GM23338 (cell line): ENCODE results near the gene CCDC57. TPM values are rescaled to one million over a fixed set of nuclear protein-coding genes. Genes with fewer than 3 reads are reported as not detected.

Experiments
- ATAC-seq: fragments of 200-7000 bp; cut with Tn5 transposase; 3 replicates; pipeline ENCODE4 v1.9.1; 2020
- DNase-seq: peaks from one replicate; pipeline ENCODE4 v3.0.0-alpha.2; 2015; ENCODE audit warnings: low spot score
- H2AFZ ChIP-seq: fragments of 200-600 bp; sonication (generic); 2 replicates; pipeline ENCODE4 v1.8.0; 2016; ENCODE audit warnings: antibody characterized with exemption, mild to moderate bottlenecking, moderate library complexity
- H3F3A ChIP-seq: fragments of 200-600 bp; sonication (generic); replicated peaks from 2 replicates; pipeline ENCODE4 v1.8.0; 2017; ENCODE audit warnings: antibody characterized with exemption, mixed run types, low read depth
- H3K27ac ChIP-seq: fragments of 200-600 bp; sonication (generic); 2 replicates; pipeline ENCODE4 v1.6.1; 2016; ENCODE audit warnings: low read depth
- H3K27me3 ChIP-seq: fragments of 200-600 bp; sonication (generic); 2 replicates; pipeline ENCODE4 v1.8.0; 2016; ENCODE audit warnings: mild to moderate bottlenecking, mixed run types, moderate library complexity; ENCODE audit not compliant: insufficient read depth
- H3K36me3 ChIP-seq: fragments of 200-600 bp; sonication (generic); 2 replicates; pipeline ENCODE4 v1.8.0; 2016; ENCODE audit warnings: mild to moderate bottlenecking; ENCODE audit not compliant: insufficient read depth
- H3K4me1 ChIP-seq: fragments of 200-600 bp; sonication (generic); 2 replicates; pipeline ENCODE4 v1.8.0; 2016; ENCODE audit warnings: mild to moderate bottlenecking, moderate library complexity; ENCODE audit not compliant: insufficient read depth
- H3K4me2 ChIP-seq: fragments of 200-600 bp; sonication (generic); 2 replicates; pipeline ENCODE4 v1.7.1; 2017; ENCODE audit warnings: mixed run types
- H3K4me3 ChIP-seq: fragments of 200-600 bp; sonication (generic); 2 replicates; pipeline ENCODE4 v1.6.1; 2016; ENCODE audit warnings: mixed run types
- H3K79me2 ChIP-seq: fragments of 200-600 bp; sonication (generic); replicated peaks from 2 replicates; pipeline ENCODE4 v1.8.0; 2017; ENCODE audit warnings: mild to moderate bottlenecking; ENCODE audit not compliant: insufficient read depth
- H3K9me2 ChIP-seq: fragments of 200-600 bp; sonication (generic); 2 replicates; pipeline ENCODE4 v1.8.0; 2017; ENCODE audit not compliant: insufficient read depth
- H4K20me1 ChIP-seq: fragments of 200-600 bp; sonication (generic); replicated peaks from 2 replicates; pipeline ENCODE4 v1.8.0; 2017; ENCODE audit warnings: mild to moderate bottlenecking; ENCODE audit not compliant: insufficient read depth
- H3K27ac Mint-ChIP-seq: 2 replicates; pipeline ENCODE4 v1.8.0; 2020; ENCODE audit warnings: inconsistent platforms, mild to moderate bottlenecking, moderate library complexity, mixed read lengths
- H3K27me3 Mint-ChIP-seq: 3 replicates; pipeline ENCODE4 v1.8.0; 2022; ENCODE audit warnings: low read depth, mild to moderate bottlenecking, moderate library complexity, mixed read lengths, inconsistent platforms; ENCODE audit not compliant: insufficient read depth, poor library complexity
- H3K36me3 Mint-ChIP-seq: 3 replicates; pipeline ENCODE4 v1.8.0; 2021; ENCODE audit warnings: low read depth, mild to moderate bottlenecking, inconsistent platforms, moderate library complexity, mixed read lengths
- H3K4me1 Mint-ChIP-seq: 3 replicates; pipeline ENCODE4 v1.8.0; 2020; ENCODE audit warnings: mild to moderate bottlenecking, inconsistent platforms, mixed read lengths
- H3K4me3 Mint-ChIP-seq: 3 replicates; pipeline ENCODE4 v1.8.0; 2021; ENCODE audit warnings: moderate library complexity, mild to moderate bottlenecking, inconsistent platforms, mixed read lengths
- H3K9me3 Mint-ChIP-seq: 3 replicates; pipeline ENCODE4 v1.8.0; 2020; ENCODE audit warnings: moderate library complexity, mild to moderate bottlenecking, inconsistent platforms, mixed read lengths
- CREB1 ChIP-seq: fragments of 250-450 bp; sonication (Bioruptor Pico); IDR thresholded peaks from 2 replicates; pipeline ENCODE4 v1.5.0; 2020; ENCODE audit warnings: low read depth, mild to moderate bottlenecking, moderate library complexity
- CTCF ChIP-seq, 2 experiments: fragments of 200-600 bp in 1 of 2; sonication (generic) in 1 of 2; conservative IDR thresholded peaks; 2 replicates each; pipeline versions ENCODE4 v1.5.1 to v1.6.1; 2016 to 2017; ENCODE audit warnings: antibody characterized with exemption in 2 of 2, low read depth in 2 of 2, mild to moderate bottlenecking in 2 of 2, moderate library complexity in 1 of 2
- EZH2 ChIP-seq: fragments of 200-600 bp; sonication (generic); IDR thresholded peaks from one replicate; pipeline ENCODE4 v1.8.0; 2017; ENCODE audit warnings: antibody characterized with exemption, mild to moderate bottlenecking, low read depth; ENCODE audit not compliant: unreplicated experiment
- EZH2phosphoT487 ChIP-seq: fragments of 200-600 bp; sonication (generic); IDR thresholded peaks from one replicate; pipeline ENCODE4 v1.8.1; 2018; ENCODE audit warnings: antibody characterized with exemption; ENCODE audit not compliant: unreplicated experiment
- JUNB ChIP-seq: IDR thresholded peaks from one replicate; pipeline ENCODE4 v1.6.1; 2016; ENCODE audit warnings: antibody characterized with exemption; ENCODE audit not compliant: unreplicated experiment
- NANOG ChIP-seq: IDR thresholded peaks from 2 replicates; pipeline ENCODE4 v1.6.1; 2016; ENCODE audit warnings: antibody characterized with exemption, borderline replicate concordance
- POLR2AphosphoS5 ChIP-seq: IDR thresholded peaks from 2 replicates; pipeline ENCODE4 v1.6.1; 2016; ENCODE audit warnings: antibody characterized with exemption, low read depth
- STAT1 ChIP-seq: IDR thresholded peaks from one replicate; pipeline ENCODE4 v1.6.1; 2016; ENCODE audit warnings: antibody characterized with exemption; ENCODE audit not compliant: unreplicated experiment
- ZNF114 ChIP-seq: fragments of 250-450 bp; sonication (Bioruptor Pico); IDR thresholded peaks from 2 replicates; pipeline ENCODE4 v1.5.0; 2020; ENCODE audit warnings: mild to moderate bottlenecking, moderate library complexity
- ZNF331 ChIP-seq: fragments of 250-450 bp; sonication (Bioruptor Pico); IDR thresholded peaks from 2 replicates; pipeline ENCODE4 v1.5.0; 2020; ENCODE audit warnings: low read depth, mild to moderate bottlenecking, moderate library complexity
- ZNF462 ChIP-seq: fragments of 250-450 bp; sonication (Bioruptor Pico); IDR thresholded peaks from 2 replicates; pipeline ENCODE4 v1.5.0; 2020; ENCODE audit warnings: mild to moderate bottlenecking, moderate library complexity
- polyA plus RNA-seq: library from polyadenylated mRNA; unstranded; fragments of >200 nt; fragmentation: Nextera tagmentation; extraction: Ambion mirVana; gene quantifications from 2 replicates; pipeline ENCODE4 v1.2.1, GENCODE V29; 2016
- total RNA-seq: library from RNA; depleted of rRNA; stranded (reverse); fragments of >200 nt; shearing (Covaris generic); gene quantifications from 2 replicates; pipeline ENCODE4 v1.2.3, GENCODE V29; 2014
- TF ChIP-seq, protein P1 (sequence below): IDR thresholded peaks from 2 replicates; pipeline ENCODE4 v1.6.1; 2016; ENCODE audit warnings: antibody characterized with exemption
- TF ChIP-seq, protein P2 (sequence below): IDR thresholded peaks from one replicate; pipeline ENCODE4 v1.6.1; 2018; ENCODE audit warnings: antibody characterized with exemption; ENCODE audit not compliant: unreplicated experiment

CCDC57 gene
- total and polyA plus RNA-seq, 2 experiments from 2014 or later: 7.0 to 16.3 TPM

- Mint-ChIP-seq H3K9me3 (no peaks in the 10 kb centered on the region), H3K27ac (no peak overlapping the region), H3K36me3 (peaks cover 3% of the 10 kb centered on the region; the same call in 1 of the 3 replicates), H3K27me3 (peaks cover 5% of the 10 kb centered on the region), H3K4me1 (peaks cover 4% of the 10 kb centered on the region; the same call in 1 of the 3 replicates), H3K4me3 (no peak overlapping the region)
- H3K4me1 ChIP-seq: no peaks in the 10 kb centered on the region
- H4K20me1 ChIP-seq: no peaks in the 10 kb centered on the region; the same call in 1 of the 2 replicates
- no peak overlapping the region for H3K4me2 ChIP-seq
- no peaks in the 10 kb centered on the region for H3K36me3 ChIP-seq
- no peaks in the 10 kb centered on the region for H3K9me2 ChIP-seq
- no peak overlapping the region for H3K4me3 ChIP-seq
- ATAC-seq (no peak), DNase-seq (no peak)
- no peak overlapping the region for H3K27ac ChIP-seq
- H2AFZ ChIP-seq: no peak overlapping the region
- no peak for TF ChIP-seq EZH2
- TF ChIP-seq, protein P1, sequence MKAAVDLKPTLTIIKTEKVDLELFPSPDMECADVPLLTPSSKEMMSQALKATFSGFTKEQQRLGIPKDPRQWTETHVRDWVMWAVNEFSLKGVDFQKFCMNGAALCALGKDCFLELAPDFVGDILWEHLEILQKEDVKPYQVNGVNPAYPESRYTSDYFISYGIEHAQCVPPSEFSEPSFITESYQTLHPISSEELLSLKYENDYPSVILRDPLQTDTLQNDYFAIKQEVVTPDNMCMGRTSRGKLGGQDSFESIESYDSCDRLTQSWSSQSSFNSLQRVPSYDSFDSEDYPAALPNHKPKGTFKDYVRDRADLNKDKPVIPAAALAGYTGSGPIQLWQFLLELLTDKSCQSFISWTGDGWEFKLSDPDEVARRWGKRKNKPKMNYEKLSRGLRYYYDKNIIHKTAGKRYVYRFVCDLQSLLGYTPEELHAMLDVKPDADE: no peak
- TF ChIP-seq STAT1: no peak
- TF ChIP-seq POLR2AphosphoS5: no peak
- TF ChIP-seq ZNF114: no peak
- no peak for TF ChIP-seq EZH2phosphoT487
- no peak for TF ChIP-seq JUNB
- TF ChIP-seq CREB1 (CRISPR knock-in tag): no peak
- no peak for TF ChIP-seq ZNF462
- TF ChIP-seq CTCF (conservative IDR thresholded peaks at IDR 0.05; ENCODE audit: low read depth in 2 of 2): no peak
- no peak for TF ChIP-seq ZNF331 (CRISPR knock-in tag)
- TF ChIP-seq NANOG: no peak
- TF ChIP-seq, protein P2, sequence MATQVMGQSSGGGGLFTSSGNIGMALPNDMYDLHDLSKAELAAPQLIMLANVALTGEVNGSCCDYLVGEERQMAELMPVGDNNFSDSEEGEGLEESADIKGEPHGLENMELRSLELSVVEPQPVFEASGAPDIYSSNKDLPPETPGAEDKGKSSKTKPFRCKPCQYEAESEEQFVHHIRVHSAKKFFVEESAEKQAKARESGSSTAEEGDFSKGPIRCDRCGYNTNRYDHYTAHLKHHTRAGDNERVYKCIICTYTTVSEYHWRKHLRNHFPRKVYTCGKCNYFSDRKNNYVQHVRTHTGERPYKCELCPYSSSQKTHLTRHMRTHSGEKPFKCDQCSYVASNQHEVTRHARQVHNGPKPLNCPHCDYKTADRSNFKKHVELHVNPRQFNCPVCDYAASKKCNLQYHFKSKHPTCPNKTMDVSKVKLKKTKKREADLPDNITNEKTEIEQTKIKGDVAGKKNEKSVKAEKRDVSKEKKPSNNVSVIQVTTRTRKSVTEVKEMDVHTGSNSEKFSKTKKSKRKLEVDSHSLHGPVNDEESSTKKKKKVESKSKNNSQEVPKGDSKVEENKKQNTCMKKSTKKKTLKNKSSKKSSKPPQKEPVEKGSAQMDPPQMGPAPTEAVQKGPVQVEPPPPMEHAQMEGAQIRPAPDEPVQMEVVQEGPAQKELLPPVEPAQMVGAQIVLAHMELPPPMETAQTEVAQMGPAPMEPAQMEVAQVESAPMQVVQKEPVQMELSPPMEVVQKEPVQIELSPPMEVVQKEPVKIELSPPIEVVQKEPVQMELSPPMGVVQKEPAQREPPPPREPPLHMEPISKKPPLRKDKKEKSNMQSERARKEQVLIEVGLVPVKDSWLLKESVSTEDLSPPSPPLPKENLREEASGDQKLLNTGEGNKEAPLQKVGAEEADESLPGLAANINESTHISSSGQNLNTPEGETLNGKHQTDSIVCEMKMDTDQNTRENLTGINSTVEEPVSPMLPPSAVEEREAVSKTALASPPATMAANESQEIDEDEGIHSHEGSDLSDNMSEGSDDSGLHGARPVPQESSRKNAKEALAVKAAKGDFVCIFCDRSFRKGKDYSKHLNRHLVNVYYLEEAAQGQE: no peak
- no peaks in the 10 kb centered on the region for H3F3A ChIP-seq
- no peaks in the 10 kb centered on the region for H3K27me3 ChIP-seq
- no peaks in the 10 kb centered on the region for H3K79me2 ChIP-seq
These were observed 84.9 kb downstream of the CCDC57 start for GRCh38 chr17:82127704-82128103.
